Activated CD8-positive, alpha-beta memory T cell treated with anti-CD3 and anti-CD28 coated beads, Interleukin-2, amount 50 U/mL, for 24 hours (primary cell): ENCODE data around the gene RPL29.

ENCODE experiments used
- DNase-seq: peaks from one replicate; pipeline ENCODE4 v3.0.0-alpha.2; 2020; ENCODE audit errors: extremely low read depth

Gene RPL29

DNA sequence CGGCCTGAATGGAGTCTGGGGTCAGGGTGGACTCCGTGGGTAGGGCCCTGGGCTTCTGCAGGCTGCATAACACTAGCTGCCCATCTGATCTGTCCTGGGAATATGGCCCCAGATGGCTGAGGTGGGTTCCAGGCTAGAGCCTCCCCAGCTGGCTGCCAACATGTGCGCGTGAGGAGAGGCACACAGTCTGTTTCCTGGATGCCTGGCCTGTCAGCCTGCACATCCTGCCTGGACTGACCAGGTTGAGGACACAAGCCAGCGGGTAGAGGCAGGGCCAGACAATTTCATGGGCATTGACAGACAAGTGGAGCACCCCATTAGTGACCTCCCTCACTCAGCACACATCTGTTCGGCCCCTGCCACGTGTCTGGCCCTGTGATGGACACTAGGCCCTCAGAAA, 29.8 kb upstream of the RPL29 start:
- DNase-seq = no peak

DNA sequence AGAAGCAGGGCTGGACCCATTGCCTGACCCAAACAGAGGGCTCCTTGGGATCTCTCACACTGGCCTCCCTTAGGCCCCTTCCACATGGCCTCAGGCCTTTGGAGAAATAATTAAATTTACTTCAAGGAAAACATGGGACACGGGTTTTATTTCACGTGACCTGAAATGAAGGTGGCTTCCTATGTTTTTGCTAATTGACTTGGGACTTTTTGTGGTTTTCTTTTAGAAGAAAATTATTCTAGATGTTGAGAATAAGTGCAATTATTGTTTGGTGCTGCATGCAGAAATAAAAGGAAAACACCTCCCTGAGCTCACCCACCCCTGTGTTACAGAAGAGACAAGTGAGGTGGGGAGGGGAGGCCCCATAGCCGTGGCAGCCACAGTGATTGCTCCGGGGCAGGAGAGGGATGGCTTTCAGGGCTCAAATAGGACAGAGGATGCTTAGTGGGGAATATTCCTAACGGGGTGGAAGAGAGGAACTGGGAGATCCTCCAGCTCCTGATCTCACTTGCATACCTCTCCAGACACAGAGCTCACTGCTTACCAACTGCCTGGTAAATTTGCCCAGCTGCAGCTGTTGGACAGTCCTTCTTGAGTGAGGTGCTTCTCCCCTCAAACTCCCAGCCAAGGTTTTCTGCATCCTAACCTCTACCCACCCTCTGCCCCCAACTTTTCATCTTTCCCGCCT, 29.2 kb upstream of the RPL29 start:
- no peak for DNase-seq

- DNase-seq = no peak
Observed at GRCh38 chr3:52023860-52024764, 28.4 kb upstream of the RPL29 start.

- no peak for DNase-seq
Observed at GRCh38 chr3:52023101-52023770, 27.5 kb upstream of the RPL29 start.

GRCh38 chr3:52022323-52023100, 26.8 kb upstream of the RPL29 start:
- DNase-seq = no peak

DNA sequence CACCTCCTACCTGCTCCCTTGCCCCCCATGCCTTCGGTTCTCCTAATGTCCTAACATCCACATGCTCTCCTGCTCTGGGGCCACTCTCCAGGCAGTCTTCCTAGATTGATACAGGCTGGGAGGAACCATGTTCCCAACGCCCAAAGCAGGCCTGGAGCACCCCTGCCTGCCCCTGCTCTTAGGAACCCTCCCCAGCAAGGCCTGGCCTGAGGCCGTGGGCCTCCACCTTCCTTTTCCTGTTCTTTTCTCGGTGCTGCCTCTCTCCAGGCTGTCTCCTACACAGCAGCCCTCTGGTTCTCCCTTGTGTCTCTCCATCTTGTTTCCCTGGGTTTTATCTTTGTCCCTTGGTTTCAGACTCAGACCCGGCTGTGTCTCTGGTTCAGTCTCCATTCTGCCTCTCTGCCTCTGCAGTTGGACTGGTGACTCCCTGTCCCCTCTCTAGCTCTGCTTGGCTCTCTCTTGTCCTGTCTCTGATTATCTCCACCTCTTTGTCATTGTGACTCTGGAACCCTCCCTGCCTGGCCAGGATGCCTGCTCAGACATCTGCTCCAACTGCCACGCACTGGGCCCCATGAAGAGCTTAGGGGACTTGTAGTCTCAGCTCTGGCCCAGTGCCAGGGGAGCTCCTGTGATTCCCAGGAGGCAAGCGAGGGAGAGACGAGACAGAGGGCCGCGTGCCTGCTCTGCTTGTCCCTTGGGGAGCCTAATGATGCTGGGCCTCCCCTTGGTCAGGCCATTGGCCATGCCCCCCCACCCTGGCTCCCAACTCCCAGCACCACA, 26.0 kb upstream of the RPL29 start:
- DNase-seq = no peak

DNA sequence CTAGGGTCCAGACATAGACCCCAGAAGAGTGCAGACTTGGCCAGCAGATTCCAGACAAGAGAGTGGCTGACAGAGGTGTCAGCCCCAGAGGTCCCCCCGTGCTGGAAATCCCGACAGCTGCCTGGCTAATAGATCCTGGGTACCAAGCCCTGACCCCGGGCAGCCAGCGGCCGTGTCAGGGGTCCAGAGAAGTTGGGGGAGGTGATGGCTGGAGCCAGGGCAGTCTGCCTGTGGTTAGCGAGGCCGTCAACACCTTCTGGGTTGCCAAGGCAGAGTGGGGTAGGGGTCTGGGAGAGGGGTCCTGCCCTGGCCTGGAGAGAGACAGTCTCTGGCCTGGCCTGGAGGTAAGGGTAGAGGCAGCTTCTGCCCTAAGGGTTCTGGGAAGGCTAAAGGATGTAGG, 25.1 kb upstream of the RPL29 start:
- DNase-seq = no peak

- DNase-seq = no peak
Observed at GRCh38 chr3:52019352-52020080, 23.8 kb upstream of the RPL29 start.

DNA sequence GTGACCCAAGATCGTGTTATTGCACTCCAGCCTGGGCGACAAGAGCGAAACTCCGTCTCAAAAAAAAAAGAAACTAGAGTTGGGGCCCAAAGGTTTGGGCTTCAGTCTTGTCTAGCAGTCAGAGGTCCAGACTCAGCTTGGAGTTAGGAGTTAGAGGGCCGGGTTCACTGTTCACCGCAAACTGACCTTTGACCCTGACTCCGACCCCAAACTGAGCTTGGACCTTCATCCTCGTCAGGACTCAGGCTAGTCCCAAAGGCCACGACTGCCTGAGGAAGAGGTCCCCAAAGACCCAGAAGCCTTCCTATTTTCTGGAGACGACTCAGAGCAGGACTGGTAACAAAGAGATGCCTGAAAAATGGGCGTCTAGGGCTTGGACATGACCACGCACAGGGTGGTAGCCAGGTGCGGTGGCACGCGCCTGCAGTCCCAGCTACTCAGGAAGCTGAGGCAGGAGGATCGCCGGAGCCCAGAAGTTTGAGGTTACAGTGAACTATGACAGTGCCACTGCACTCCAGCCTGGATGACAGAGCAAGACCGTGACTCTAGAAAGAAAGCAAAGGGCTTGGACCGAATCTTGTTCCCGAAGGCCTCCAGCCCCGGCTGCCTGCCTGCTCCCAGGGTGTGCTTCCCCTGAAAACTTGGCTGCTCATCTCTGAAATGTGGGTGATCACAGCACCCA, 22.8 kb upstream of the RPL29 start:
- DNase-seq = no peak

DNA sequence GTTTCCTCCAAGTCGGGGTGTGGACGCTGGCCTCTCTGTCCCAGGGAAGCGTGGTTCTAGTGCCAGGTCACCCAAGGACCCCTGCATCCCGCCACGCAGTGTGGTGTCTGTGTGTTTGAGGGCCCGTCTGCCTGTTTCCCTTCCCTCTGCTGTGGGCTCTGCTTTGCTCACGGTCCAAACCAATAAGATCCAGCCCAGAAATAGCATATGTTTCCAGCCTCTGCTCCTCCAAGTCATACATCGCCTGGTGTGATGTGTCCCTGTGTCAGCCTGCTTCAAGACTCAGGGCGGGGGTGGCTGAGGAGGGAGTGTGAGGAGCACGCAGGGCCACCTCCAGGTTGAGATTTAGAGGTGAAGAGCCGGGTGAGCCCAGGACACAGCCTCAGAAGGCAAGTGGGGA, 21.9 kb upstream of the RPL29 start:
- DNase-seq = no peak

GRCh38 chr3:52015438-52016228, 19.9 kb upstream of the RPL29 start:
- DNase-seq = no peak

GRCh38 chr3:52014613-52015012, 18.9 kb upstream of the RPL29 start:
- DNase-seq = no peak

- DNase-seq = no peak
Observed at GRCh38 chr3:52013802-52014598, 18.3 kb upstream of the RPL29 start.

- DNase-seq = no peak
Observed at GRCh38 chr3:52012699-52013098, 17.0 kb upstream of the RPL29 start.

DNA sequence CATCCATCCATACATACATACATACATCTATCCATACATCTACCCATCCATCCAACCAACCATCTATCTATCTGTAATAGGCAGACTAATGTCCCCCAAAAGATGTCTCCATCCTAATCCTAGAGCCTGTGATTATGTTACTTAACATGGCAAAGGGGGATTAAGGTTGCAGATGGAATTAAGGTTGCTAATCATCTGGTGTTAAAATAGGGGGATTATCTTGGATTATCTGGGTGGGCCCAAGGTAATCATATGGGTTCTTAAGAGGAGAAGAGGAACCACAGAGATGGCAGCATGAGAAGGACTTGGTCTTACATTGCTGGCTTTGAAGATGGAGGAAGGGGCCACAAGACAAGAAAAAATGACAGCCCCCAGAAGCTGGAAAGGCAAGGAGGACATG, 14.7 kb upstream of the RPL29 start:
- no peak for DNase-seq

- DNase-seq = no peak
Observed at GRCh38 chr3:52007291-52007690, 11.6 kb upstream of the RPL29 start.

- DNase-seq = no peak
Observed at GRCh38 chr3:52006820-52007133, 11.1 kb upstream of the RPL29 start.
